ENCODE measurements around the gene ARGLU1.

DNA sequence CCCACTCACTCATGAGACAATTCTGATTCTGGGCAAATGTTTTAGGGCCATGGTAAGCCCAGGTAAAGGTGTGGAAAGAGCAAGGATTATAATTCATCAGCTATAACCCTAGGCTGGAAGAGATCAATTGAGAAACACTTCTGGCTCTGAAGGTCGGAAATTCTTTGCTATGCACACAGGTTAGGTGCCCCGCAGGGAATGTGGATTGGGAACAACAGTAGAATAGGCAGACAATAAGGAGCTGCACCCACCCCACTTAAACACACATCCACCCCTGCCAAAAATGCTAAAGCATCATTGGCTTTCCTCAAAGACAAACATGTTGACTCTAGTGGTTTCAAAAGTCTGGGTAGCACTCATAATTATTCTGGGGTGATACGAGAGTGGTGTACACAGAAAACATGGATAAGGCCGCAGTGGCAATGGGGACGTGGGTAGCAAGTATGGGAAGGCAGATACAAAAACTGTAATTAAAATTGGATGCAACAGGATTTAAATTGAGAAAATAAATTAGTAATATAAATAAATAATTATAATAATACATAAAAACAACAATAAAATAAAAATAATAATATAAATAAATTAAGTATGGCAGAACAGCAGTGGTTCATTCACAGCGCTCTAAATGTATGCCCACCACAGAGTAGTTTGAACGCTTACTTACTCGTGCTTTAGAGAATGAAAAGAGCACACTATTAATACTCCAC, 41.0 kb downstream of the ARGLU1 start:
- TF ChIP-seq KAT7 (CRISPR knock-in tag; IDR thresholded peaks at IDR 0.05; ENCODE audit: borderline replicate concordance): no peak
- TF ChIP-seq, protein P1, sequence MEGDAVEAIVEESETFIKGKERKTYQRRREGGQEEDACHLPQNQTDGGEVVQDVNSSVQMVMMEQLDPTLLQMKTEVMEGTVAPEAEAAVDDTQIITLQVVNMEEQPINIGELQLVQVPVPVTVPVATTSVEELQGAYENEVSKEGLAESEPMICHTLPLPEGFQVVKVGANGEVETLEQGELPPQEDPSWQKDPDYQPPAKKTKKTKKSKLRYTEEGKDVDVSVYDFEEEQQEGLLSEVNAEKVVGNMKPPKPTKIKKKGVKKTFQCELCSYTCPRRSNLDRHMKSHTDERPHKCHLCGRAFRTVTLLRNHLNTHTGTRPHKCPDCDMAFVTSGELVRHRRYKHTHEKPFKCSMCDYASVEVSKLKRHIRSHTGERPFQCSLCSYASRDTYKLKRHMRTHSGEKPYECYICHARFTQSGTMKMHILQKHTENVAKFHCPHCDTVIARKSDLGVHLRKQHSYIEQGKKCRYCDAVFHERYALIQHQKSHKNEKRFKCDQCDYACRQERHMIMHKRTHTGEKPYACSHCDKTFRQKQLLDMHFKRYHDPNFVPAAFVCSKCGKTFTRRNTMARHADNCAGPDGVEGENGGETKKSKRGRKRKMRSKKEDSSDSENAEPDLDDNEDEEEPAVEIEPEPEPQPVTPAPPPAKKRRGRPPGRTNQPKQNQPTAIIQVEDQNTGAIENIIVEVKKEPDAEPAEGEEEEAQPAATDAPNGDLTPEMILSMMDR (IDR thresholded peaks at IDR 0.05): no peak
- TF ChIP-seq, protein P2, sequence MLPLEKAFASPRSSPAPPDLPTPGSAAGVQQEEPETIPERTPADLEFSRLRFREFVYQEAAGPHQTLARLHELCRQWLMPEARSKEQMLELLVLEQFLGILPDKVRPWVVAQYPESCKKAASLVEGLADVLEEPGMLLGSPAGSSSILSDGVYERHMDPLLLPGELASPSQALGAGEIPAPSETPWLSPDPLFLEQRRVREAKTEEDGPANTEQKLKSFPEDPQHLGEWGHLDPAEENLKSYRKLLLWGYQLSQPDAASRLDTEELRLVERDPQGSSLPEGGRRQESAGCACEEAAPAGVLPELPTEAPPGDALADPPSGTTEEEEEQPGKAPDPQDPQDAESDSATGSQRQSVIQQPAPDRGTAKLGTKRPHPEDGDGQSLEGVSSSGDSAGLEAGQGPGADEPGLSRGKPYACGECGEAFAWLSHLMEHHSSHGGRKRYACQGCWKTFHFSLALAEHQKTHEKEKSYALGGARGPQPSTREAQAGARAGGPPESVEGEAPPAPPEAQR (CRISPR knock-in tag; IDR thresholded peaks at IDR 0.05): no peak
- TF ChIP-seq SMAD3 (CRISPR knock-in tag; IDR thresholded peaks at IDR 0.05; ENCODE audit: borderline replicate concordance): no peak
- TF ChIP-seq ATF3 (CRISPR knock-in tag; conservative IDR thresholded peaks at IDR 0.05): no peak
- no peak for TF ChIP-seq CREM (CRISPR knock-in tag; IDR thresholded peaks at IDR 0.05)
- TF ChIP-seq CBFB (CRISPR knock-in tag; IDR thresholded peaks at IDR 0.05; ENCODE audit: low read depth): no peak
- no peak for TF ChIP-seq GABPB1 (CRISPR knock-in tag; IDR thresholded peaks at IDR 0.05)
- peak; percentile 99 for TF ChIP-seq HMGA2 (CRISPR knock-in tag; IDR thresholded peaks at IDR 0.05)

All from WTC11 (cell line).